Stimulated activated CD8-positive, alpha-beta memory T cell treated with anti-CD3 and anti-CD28 coated beads, Interleukin-2, amount 100 ng/mL, for 48 hours (primary cell): ENCODE measurements around the gene CSH2.
"Not testable (repeated sequence)": the region's sequence is repeated elsewhere in the genome, so short reads cannot be mapped to it uniquely, and the experiment has no call there.

Experiments used
- DNase-seq, 2 donors: peaks; one replicate each; pipeline ENCODE4 v3.0.0-alpha.2; 2020; ENCODE audit warnings: low read depth in 2 of 2

The CSH2 gene

GRCh38 chr17:63873577-63873976 lies at the start of gene CSH2:
CSH2 (minus strand) TSS chr17:63873677; CDS start chr17:63873614, 63 bp downstream.
- DNase-seq = not testable (repeated sequence)

DNA sequence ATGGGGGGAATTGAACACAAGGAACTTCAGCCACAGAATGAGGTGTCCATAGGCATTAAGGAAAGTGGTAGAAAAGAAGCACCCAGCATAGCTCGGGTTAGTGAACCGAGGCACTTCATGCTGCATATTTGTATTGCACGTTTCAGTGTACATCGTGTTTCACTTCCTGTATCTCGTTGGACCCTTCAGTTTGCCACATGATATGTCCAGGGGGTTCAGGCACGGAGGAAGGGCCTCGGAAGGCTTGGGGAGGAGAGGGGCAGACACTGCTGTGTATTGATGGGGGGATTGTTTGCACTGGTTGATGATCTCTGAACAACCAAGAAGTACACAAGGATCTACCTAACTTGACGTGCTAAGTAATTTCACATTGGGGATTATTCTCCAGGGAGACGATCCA lies 48.9 kb upstream of the CSH2 start:
- DNase-seq = not testable (repeated sequence)

- DNase-seq = not testable (repeated sequence)
Measured at GRCh38 chr17:63920779-63921178, 47.3 kb upstream of the CSH2 start.

DNA sequence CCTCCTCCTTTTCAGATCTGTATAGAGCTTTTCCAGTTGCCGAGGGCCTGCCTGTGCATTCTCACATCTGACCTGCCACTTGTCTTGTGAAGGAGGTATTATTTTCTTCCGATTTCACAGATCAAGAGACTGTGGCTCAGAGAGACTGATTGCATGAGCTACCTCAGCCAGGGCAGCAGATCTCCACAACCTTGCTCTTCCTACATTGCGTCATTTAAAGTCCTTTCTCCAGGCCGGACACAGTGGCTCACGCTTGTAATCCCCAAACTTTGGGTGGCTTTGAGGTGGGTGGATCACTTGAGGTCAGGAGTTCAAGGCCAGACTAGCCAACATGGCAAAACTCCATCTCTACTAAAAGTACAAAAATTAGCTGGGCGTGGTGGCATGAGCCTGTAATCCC lies 46.6 kb upstream of the CSH2 start:
- not testable (repeated sequence) for DNase-seq

DNA sequence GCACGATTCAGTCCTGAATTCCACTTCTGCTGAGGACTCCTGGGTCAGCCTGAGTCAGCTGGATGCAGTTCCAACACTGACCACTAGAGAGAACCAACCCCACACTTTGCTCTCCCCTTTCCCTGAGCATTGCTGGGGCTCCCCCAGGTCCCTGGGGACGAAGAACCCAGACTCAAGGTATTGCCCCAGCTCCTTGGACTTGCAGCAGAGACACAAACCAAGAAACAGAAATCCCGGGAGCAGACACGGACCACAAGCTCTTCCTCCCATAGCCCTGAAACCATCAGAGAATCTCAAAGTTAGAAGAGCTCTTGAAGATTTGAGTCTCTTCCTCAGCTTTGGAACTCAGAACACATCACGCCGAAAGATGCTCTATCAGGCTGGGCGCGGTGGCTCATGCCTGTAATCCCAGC lies 45.8 kb upstream of the CSH2 start:
- DNase-seq = peak; percentile 33 to 57

- not testable (repeated sequence) for DNase-seq
Measured at GRCh38 chr17:63918789-63919305, 45.4 kb upstream of the CSH2 start, which contains the start of gene GH1. GH1 (minus strand) TSS chr17:63918839; CDS start chr17:63918776, 63 bp downstream.

- no peak for DNase-seq
Measured at GRCh38 chr17:63918305-63918704, 44.8 kb upstream of the CSH2 start.

GRCh38 chr17:63917646-63918045 lies 44.2 kb upstream of the CSH2 start:
- no peak for DNase-seq

DNA sequence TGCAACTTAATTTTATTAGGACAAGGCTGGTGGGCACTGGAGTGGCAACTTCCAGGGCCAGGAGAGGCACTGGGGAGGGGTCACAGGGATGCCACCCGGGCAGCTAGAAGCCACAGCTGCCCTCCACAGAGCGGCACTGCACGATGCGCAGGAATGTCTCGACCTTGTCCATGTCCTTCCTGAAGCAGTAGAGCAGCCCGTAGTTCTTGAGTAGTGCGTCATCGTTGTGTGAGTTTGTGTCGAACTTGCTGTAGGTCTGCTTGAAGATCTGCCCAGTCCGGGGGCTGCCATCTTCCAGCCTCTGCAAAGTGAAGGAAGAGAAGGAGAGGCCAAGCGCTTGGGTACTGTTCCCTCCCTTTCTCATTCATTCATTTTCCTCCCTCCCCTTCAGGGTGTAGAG lies 43.7 kb upstream of the CSH2 start:
- not testable (repeated sequence) for DNase-seq

GRCh38 chr17:63916566-63917185 lies 43.2 kb upstream of the CSH2 start:
- DNase-seq = no peak

DNA sequence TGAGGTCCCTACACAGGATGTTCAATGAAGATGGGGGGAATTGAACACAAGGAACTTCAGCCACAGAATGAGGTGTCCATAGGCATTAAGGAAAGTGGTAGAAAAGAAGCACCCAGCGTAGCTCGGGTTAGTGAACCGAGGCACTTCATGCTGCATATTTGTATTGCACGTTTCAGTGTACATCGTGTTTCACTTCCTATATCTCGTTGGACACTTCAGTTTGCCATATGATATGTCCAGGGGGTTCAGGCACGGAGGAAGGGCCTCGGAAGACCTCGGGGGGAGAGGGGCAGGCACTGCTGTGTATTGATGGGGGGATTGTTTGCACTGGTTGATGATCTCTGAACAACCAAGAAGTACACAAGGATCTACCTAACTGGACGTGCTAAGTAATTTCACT lies 42.3 kb upstream of the CSH2 start:
- not testable (repeated sequence) for DNase-seq

GRCh38 chr17:63914471-63914870 lies 41.0 kb upstream of the CSH2 start:
- DNase-seq = no peak

- peak in 1 of 2 donors; percentile 63 for DNase-seq
Measured at GRCh38 chr17:63911657-63912100, 38.2 kb upstream of the CSH2 start.

GRCh38 chr17:63911041-63911635 lies 37.7 kb upstream of the CSH2 start, which contains the start of gene CSHL1:
CSHL1 (minus strand) TSS chr17:63911258; CDS start chr17:63911196, 62 bp downstream.
- no peak for DNase-seq

DNA sequence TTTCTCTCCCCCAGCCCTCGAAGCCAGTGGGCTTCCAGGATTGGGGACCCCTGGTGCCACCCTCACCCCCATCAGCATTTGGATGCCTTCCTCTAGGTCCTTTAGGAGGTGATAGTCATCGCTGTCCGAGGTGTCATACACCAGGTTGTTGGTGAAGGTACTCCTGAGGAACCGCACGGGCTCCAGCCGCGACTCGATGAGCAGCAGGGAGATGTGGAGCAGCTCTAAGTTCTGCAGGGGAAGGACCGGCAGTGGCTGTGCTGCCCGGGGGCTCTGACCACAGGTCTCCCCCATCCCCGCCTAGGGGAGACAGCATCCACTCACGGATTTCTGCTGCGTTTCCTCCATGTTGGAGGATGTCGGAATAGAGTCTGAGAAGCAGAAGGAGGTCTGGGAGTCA lies 36.6 kb upstream of the CSH2 start:
- DNase-seq = no peak

GRCh38 chr17:63909586-63909985 lies 36.1 kb upstream of the CSH2 start:
- not testable (repeated sequence) for DNase-seq

DNA sequence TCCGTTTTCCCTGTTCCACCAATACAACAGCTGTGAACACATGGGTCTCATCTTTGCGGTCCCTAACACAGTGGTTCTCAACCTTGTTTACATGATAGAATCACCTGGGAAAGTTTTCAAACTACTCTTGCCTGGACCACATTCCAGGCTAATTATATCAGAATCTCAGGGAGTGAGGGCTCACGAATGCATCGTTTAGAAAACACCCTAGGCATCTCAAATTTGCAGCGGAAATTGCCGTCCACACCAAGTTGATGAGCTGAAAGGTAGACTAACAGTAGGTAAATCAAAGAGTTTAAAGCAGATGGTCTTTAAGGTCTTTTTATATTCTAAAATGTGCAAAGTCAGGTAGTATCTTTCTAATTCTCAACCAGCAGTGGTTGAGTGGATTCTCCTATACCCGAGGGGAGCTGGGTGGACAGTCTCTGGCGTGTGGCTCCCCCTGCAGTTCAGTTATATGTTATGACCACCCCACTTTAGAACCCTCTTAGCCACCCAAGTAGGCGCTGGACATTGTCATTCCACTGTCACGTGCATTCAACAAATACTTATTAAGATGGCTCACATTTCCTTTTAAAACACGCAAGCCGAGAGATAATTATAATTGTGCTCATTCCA lies 33.8 kb upstream of the CSH2 start:
- DNase-seq = not testable (repeated sequence)

- not testable (repeated sequence) for DNase-seq
Measured at GRCh38 chr17:63904796-63905195, 31.3 kb upstream of the CSH2 start.

DNA sequence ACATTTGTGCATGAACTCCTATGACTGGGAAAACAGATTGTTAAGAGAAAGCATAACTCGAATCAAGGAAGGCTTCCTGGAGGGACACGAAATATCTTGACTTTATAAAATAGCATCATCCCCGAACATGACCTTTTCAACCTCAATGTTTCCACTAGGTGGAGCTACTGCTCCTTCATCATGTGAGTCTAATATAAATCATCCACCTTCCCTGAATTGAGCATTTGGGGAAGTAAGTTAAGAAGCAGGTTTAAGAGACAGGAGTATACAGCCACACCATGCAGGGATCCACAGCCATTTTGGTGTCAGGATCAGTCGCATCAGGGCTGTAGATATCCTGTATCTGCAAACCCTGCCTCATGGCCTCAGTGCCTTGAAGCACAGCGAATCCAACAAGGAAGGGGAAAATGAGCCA lies 30.3 kb upstream of the CSH2 start:
- not testable (repeated sequence) for DNase-seq

DNA sequence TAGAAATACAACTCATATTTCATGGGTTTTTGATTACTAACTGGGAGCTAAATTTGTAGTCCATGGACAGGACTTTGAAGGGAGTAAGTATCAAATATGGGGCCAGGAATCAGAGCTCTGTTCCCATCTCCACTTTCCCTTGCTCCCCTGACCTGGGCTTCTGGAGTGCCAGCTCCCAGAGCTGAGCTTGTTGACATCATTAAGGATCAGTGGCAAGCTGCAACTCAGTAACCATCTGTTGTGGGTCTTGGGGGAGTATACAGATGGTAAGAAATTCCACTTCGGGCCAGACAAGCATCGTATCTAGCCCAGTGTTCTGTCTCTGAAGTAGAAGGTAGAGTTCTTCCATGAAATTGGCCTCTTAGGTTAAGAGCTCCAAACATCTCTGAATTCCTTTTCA lies 28.5 kb upstream of the CSH2 start:
- DNase-seq = not testable (repeated sequence)

- DNase-seq = not testable (repeated sequence)
Measured at GRCh38 chr17:63898899-63899798, 25.7 kb upstream of the CSH2 start.
